ENCODE results near the gene VWA5B1.
"Not testable (repeated sequence)": the region's sequence is repeated elsewhere in the genome, so short reads cannot be mapped to it uniquely, and the experiment has no call there.

Gene VWA5B1

GRCh38 chr1:20280341-20280740 lies 10.3 kb upstream of the VWA5B1 start:
- no peak for DNase-seq

GRCh38 chr1:20280906-20281305 lies 9.8 kb upstream of the VWA5B1 start:
- DNase-seq = no peak

- DNase-seq = no peak
Observed at GRCh38 chr1:20281801-20282200, 8.9 kb upstream of the VWA5B1 start.

- DNase-seq = no peak
Observed at GRCh38 chr1:20282533-20282932, 8.1 kb upstream of the VWA5B1 start.

GRCh38 chr1:20284046-20284445 lies 6.6 kb upstream of the VWA5B1 start:
- no peak for DNase-seq

GRCh38 chr1:20284625-20285024 lies 6.0 kb upstream of the VWA5B1 start:
- DNase-seq = no peak

- DNase-seq = no peak
Observed at GRCh38 chr1:20285510-20285909, 5.2 kb upstream of the VWA5B1 start.

- DNase-seq = not testable (repeated sequence)
Observed at GRCh38 chr1:20287696-20288095, 3.0 kb upstream of the VWA5B1 start.

GRCh38 chr1:20291645-20292084 lies 990 bp downstream of the VWA5B1 start:
- DNase-seq = no peak

GRCh38 chr1:20298626-20299025 lies 8.0 kb downstream of the VWA5B1 start:
- no peak for DNase-seq

GRCh38 chr1:20301463-20302107 lies 10.9 kb downstream of the VWA5B1 start:
- no peak for DNase-seq

- DNase-seq = no peak
Observed at GRCh38 chr1:20302108-20302471, 11.4 kb downstream of the VWA5B1 start.

- DNase-seq = no peak
Observed at GRCh38 chr1:20307026-20307425, 16.4 kb downstream of the VWA5B1 start.

- no peak for DNase-seq
Observed at GRCh38 chr1:20308569-20308968, 17.9 kb downstream of the VWA5B1 start.

GRCh38 chr1:20311289-20311688 lies 20.6 kb downstream of the VWA5B1 start:
- no peak for DNase-seq

GRCh38 chr1:20312310-20312709 lies 21.6 kb downstream of the VWA5B1 start:
- no peak for DNase-seq

- no peak for DNase-seq
Observed at GRCh38 chr1:20312818-20313217, 22.1 kb downstream of the VWA5B1 start.

- no peak for DNase-seq
Observed at GRCh38 chr1:20317471-20317870, 26.8 kb downstream of the VWA5B1 start.

GRCh38 chr1:20318521-20318920 lies 27.8 kb downstream of the VWA5B1 start:
- DNase-seq = no peak

- no peak for DNase-seq
Observed at GRCh38 chr1:20318971-20319370, 28.3 kb downstream of the VWA5B1 start.

GRCh38 chr1:20319456-20320220 lies 29.0 kb downstream of the VWA5B1 start:
- DNase-seq = no peak

GRCh38 chr1:20320704-20321103 lies 30.0 kb downstream of the VWA5B1 start:
- DNase-seq = no peak

GRCh38 chr1:20321573-20321972 lies 30.9 kb downstream of the VWA5B1 start:
- no peak for DNase-seq

- DNase-seq = no peak
Observed at GRCh38 chr1:20322081-20322824, 31.6 kb downstream of the VWA5B1 start.

Measured in NCI-H1105 treated with DMSO at 0.1 percent for 48 hours (cell line).